Mucosa of descending colon (tissue), 3 donors: ENCODE data around the gene WDR38. TPM values are rescaled to one million over a fixed set of nuclear protein-coding genes. Genes with fewer than 3 reads are reported as not detected.

Experiments used
- ATAC-seq: fragments of 200-7000 bp; cut with Tn5 transposase; one replicate; pipeline ENCODE4 v1.9.1; 2020; ENCODE audit warnings: mild to moderate bottlenecking, moderate library complexity
- DNase-seq, 3 donors: peaks; one replicate each; pipeline ENCODE4 v3.0.0-alpha.2; 2020
- H3K36me3 ChIP-seq: fragments of 200-600 bp; one replicate; pipeline ENCODE4 v1.8.0; 2021; ENCODE audit warnings: low read depth, mild to moderate bottlenecking
- H3K4me1 ChIP-seq: fragments of 200-600 bp; one replicate; pipeline ENCODE4 v1.8.0; 2021; ENCODE audit warnings: low read depth, mild to moderate bottlenecking
- H3K4me3 ChIP-seq: fragments of 200-600 bp; one replicate; pipeline ENCODE4 v1.8.0; 2021; ENCODE audit warnings: mild to moderate bottlenecking
- H3K9me3 ChIP-seq: fragments of 200-600 bp; one replicate; pipeline ENCODE4 v1.8.0; 2021; ENCODE audit warnings: mild to moderate bottlenecking
- intact Hi-C, 2 donors: fragments of 100-400 bp; cut with DNase I in 1 of 2; cut with micrococcal nuclease in 1 of 2; formaldehyde crosslinking; loops; one replicate each; pipeline versions ENCODE4 v1.11.0 to v1.11.1; 2022; cut with DNase I, micrococcal nuclease
- total RNA-seq, 3 donors: library from RNA; stranded (reverse); fragmentation: NEBNext Ultra II Directional in 2 of 3; extraction: Animal tissue kit (Norgen Biotek cat#: 25700) in 2 of 3; gene quantifications; one replicate each; pipeline versions ENCODE4 v1.2.1 to v1.2.4, GENCODE V29; 2021 to 2023
- TF ChIP-seq, protein P1 (sequence below): fragments of 200-600 bp; IDR thresholded peaks from one replicate; pipeline ENCODE4 v1.8.0; 2022; ENCODE audit warnings: antibody characterized with exemption, mild to moderate bottlenecking
- donor health status: DM: no; HTN: no; CAD: no; lungs with moderate emphysema.
- donor health status: DM: no; HTN: no; CAD: no.
- donor health status: DM: no; HTN: yes; CAD: no.

WDR38 gene
- total RNA-seq, 3 donors from 2014 or later: not detected

DNA sequence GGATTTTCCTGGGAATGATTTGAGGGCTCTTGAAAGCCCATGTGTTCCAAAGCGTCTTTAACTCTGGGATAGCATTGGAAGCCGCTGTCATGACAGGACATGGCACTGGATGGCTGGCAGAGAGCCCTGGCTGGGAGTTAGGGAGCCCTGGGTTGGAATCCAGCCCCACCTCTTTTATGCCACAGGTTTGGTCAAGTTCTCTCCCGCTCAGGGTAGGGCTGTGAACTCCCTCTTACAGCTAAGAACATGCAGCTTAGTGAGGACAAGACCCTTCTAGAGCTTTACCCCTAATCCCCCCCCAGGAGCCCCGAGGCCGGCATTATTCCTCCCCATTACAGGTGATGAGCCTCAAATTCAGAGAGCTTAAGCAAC, 39.1 kb upstream of the WDR38 start:
- H3K36me3 ChIP-seq: no peaks in the 10 kb centered on the region
- DNase-seq (no peak), ATAC-seq (no peak)
- TF ChIP-seq, protein P1, sequence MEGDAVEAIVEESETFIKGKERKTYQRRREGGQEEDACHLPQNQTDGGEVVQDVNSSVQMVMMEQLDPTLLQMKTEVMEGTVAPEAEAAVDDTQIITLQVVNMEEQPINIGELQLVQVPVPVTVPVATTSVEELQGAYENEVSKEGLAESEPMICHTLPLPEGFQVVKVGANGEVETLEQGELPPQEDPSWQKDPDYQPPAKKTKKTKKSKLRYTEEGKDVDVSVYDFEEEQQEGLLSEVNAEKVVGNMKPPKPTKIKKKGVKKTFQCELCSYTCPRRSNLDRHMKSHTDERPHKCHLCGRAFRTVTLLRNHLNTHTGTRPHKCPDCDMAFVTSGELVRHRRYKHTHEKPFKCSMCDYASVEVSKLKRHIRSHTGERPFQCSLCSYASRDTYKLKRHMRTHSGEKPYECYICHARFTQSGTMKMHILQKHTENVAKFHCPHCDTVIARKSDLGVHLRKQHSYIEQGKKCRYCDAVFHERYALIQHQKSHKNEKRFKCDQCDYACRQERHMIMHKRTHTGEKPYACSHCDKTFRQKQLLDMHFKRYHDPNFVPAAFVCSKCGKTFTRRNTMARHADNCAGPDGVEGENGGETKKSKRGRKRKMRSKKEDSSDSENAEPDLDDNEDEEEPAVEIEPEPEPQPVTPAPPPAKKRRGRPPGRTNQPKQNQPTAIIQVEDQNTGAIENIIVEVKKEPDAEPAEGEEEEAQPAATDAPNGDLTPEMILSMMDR: no peak
- intact Hi-C loops: no loop called here
- H3K4me1 ChIP-seq: no peaks in the 10 kb centered on the region
- H3K4me3 ChIP-seq: no peak overlapping the region
- no peaks in the 10 kb centered on the region for H3K9me3 ChIP-seq

DNA sequence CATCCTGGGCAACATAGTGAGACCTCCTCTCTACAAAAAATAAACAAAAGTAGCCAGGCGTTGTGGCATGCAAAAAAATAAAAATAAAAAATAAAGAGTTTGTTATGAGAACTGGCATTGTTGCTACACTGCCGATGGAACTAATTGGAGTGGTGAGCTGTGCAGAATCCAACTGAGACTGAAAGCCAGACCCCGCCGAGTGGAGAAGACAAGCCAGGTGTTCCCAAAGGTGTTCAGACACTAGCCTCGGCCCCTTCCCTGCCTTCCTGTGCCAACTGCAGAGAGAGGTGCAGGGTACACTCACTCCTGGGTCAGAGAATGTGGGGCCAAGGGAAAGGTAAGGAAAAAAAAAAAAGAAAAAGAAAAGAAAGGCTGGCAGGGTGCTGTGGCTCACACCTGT, 37.7 kb upstream of the WDR38 start:
- no peak overlapping the region for H3K4me3 ChIP-seq
- TF ChIP-seq, protein P1: no peak
- intact Hi-C loops: no loop called here
- no peaks in the 10 kb centered on the region for H3K36me3 ChIP-seq
- no peaks in the 10 kb centered on the region for H3K9me3 ChIP-seq
- ATAC-seq (no peak), DNase-seq (peak in 1 of 3 donors; percentile 23)
- H3K4me1 ChIP-seq: no peaks in the 10 kb centered on the region

DNA sequence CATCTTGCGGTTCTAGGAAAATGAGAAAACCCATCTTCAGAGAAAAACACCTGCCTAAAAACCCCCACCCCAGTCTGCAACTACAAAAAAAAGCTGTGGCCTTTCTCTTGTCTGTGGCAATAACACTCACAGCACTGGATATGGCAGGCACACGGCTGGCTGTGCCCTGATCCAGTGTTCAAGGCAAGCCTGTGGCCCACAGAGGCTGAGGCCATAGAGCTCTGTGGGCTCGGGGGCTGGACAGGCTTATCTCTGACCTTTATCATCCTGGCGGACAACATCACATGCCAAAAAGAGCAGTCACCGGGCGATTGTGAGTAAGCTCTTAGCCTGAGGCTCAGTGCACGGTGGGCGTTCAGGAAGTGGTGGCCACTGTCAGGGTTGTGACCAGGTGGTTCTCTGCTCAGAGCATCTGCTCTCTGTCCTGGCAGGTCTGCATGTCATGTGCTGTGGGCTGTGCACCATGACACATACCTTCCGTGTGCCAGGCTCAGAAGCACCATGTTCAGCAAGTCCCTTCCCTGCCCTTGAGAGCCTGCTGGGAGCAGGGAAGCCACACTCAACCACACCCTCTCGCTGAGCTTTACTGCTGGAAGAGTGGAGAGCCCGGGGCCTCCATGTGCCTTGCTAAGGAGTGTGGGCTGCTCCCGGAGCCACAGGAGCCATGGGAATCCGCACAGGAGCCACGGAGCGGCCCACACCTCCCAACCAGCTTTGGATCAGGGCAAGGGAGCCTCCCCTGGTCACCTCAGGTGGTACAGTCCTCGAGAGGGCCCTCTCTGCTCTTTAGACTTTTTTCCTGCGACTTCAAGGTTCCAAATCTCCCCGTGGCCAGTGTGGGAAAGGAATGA, 34.6 kb upstream of the WDR38 start:
- Histone ChIP-seq H3K9me3 (no peaks in the 10 kb centered on the region), H3K4me1 (no peaks in the 10 kb centered on the region), H3K36me3 (no peaks in the 10 kb centered on the region), H3K4me3 (no peak overlapping the region)
- intact Hi-C loops: no loop called here
- DNase-seq (peak in 1 of 3 donors; percentile 39), ATAC-seq (peak; percentile 54)
- TF ChIP-seq, protein P1: no peak

DNA sequence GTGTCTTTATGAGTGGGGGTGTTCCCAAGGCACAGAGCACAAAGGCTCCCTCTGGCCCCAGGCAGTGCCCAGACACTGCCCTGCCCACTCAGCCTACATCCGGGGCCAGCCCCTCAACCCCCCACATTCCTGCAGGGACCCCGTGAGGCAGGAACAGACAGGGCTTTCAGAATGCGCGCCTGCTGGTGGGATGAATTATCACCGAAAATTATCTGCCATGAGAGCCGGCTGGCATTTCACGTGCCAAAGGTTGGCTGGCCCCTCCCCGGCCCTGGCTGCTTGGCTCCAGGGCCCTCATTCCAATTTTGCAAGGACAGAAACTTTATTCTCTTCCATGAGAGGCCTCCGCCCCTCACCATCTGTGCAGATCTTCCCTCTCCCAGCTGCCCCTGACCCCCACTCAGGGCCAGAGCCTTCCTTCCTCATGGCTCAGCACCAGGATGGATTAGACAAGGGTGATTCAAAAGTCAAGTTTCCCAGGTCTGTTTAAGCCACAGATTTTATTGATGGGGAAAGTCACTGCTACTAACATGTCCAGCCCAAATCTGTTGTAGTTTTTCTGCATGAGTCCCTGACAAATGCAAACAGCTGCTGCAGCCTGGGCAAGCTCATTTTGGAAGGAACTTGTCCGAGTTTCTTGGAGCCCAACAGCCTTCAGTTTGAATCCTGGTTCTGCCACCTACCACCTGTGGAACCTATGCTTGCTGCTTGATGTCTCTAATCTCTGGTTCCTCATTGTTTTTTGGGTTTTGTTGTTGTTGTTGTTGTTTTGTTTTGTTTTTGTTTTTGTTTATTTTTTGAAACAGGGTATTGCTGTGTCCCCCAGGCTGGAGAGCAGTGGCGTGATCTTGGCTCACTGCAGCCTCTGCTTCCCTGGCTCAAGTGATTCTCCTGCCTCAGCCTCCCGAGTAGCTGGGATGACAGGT, 32.3 kb upstream of the WDR38 start:
- Histone ChIP-seq H3K36me3 (no peaks in the 10 kb centered on the region), H3K9me3 (no peaks in the 10 kb centered on the region), H3K4me3 (no peak overlapping the region), H3K4me1 (no peaks in the 10 kb centered on the region)
- intact Hi-C loops: no loop called here
- TF ChIP-seq, protein P1: no peak
- ATAC-seq (no peak), DNase-seq (no peak)

DNA sequence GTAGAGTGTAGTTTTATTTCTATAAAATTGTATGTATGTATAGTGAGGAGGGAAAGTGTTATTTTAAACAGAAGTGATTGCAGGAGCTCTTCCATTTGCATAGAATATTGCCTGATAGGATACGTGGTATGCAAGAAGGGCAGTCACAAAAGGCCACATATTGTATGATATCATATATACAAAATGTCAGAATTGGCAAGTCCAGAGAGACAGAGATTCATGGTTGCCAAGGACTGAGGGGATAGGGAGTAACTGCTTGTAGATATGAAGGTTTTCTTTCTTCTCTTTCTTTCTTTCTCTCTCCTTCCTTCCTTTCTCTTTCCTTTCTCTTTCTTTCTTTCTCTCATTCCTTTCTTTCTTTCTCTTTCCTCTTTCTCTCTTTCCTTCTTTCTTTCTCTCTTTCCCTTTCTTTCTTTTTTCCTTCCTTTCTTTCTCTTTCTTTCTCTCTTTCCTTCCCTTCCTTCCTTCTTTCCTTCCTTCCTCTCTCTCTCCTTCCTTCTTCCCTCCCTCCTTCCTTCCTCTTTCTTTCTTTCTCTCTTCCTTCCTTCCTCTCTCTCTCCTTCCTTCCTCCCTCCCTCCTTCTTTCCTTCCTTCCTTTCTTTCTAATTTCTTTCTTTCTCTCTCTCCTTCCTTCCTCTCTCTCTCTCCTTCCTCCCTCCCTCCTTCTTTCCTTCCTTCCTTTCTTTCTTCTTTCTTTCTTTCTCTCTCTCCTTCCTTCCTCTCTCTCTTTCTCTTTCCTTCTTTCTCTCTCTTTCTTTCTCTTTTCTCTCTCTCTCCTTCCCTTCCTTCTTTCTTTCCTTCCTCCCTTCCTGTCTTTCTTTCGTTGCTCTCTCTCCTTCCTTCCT, 24.5 kb upstream of the WDR38 start:
- Histone ChIP-seq H3K9me3 (no peaks in the 10 kb centered on the region), H3K4me1 (no peaks in the 10 kb centered on the region), H3K4me3 (no peak overlapping the region), H3K36me3 (no peaks in the 10 kb centered on the region)
- intact Hi-C loops: no loop called here
- no peak for DNase-seq
- TF ChIP-seq, protein P1: no peak
- ATAC-seq: no peak
